Keratinocyte (primary cell): ENCODE measurements around the gene TRAFD1. TPM values are rescaled to one million over a fixed set of nuclear protein-coding genes. Genes with fewer than 3 reads are reported as not detected.

ENCODE experiments used
- DNase-seq: peaks from one replicate; pipeline ENCODE4 v3.0.0-alpha.2; 2011; ENCODE audit warnings: low read depth, missing footprints, low spot score
- FAIRE-seq: peaks from 2 replicates; lab custom pipeline; 2011; peaks lifted over from hg19 to GRCh38; lab: Jason Lieb, UNC
- H2AFZ ChIP-seq: 2 replicates; pipeline ENCODE4 v1.6.0; 2012; ENCODE audit warnings: low read length, control low read depth, inconsistent platforms; ENCODE audit not compliant: control insufficient read depth
- H3K27ac ChIP-seq: 2 replicates; pipeline ENCODE4 v1.5.1; 2011; ENCODE audit warnings: low read length; ENCODE audit not compliant: control insufficient read depth, insufficient read depth
- H3K27me3 ChIP-seq: 3 replicates; pipeline ENCODE4 v1.6.0; 2011; ENCODE audit warnings: low read length; ENCODE audit not compliant: control insufficient read depth, insufficient read depth; ENCODE audit errors: extremely low read depth
- H3K36me3 ChIP-seq, 2 experiments: 2 replicates in 1 of 2; 3 replicates in 1 of 2; pipeline ENCODE4 v1.5.1; 2011; ENCODE audit warnings: low read length in 2 of 2, mild to moderate bottlenecking in 1 of 2; ENCODE audit not compliant: control insufficient read depth in 2 of 2, insufficient read depth in 2 of 2; ENCODE audit errors: extremely low read depth in 1 of 2
- H3K4me1 ChIP-seq: 3 replicates; pipeline ENCODE4 v1.5.1; 2011; ENCODE audit warnings: low read length; ENCODE audit not compliant: control insufficient read depth, insufficient read depth; ENCODE audit errors: extremely low read depth
- H3K4me2 ChIP-seq: 3 replicates; pipeline ENCODE4 v1.6.0; 2011; ENCODE audit warnings: low read depth, low read length; ENCODE audit not compliant: control insufficient read depth, insufficient read depth; ENCODE audit errors: extremely low read depth
- H3K4me3 ChIP-seq, 3 experiments: fragments of 200-600 bp in 1 of 3; sonication (generic) in 1 of 3; 2 replicates in 2 of 3; 3 replicates in 1 of 3; pipeline ENCODE4 v1.5.1; 2011 to 2016; ENCODE audit warnings: low read length in 3 of 3, mild to moderate bottlenecking in 3 of 3, control low read depth in 2 of 3, inconsistent platforms in 1 of 3, low read depth in 1 of 3, mixed read lengths in 1 of 3, mixed run types in 1 of 3, moderate library complexity in 1 of 3; ENCODE audit not compliant: control insufficient read depth in 2 of 3, insufficient read depth in 2 of 3; ENCODE audit errors: extremely low read depth in 1 of 3
- H3K79me2 ChIP-seq: 2 replicates; pipeline ENCODE4 v1.6.0; 2012; ENCODE audit warnings: low read length; ENCODE audit not compliant: control insufficient read depth, insufficient read depth
- H3K9ac ChIP-seq: 3 replicates; pipeline ENCODE4 v1.6.0; 2011; ENCODE audit warnings: low read length; ENCODE audit not compliant: control insufficient read depth, insufficient read depth; ENCODE audit errors: extremely low read depth
- H3K9me1 ChIP-seq: 3 replicates; pipeline ENCODE4 v1.6.0; 2011; ENCODE audit warnings: low read length; ENCODE audit not compliant: control insufficient read depth, insufficient read depth; ENCODE audit errors: extremely low read depth
- H3K9me3 ChIP-seq: 2 replicates; pipeline ENCODE4 v1.5.1; 2012; ENCODE audit warnings: low read depth, low read length; ENCODE audit not compliant: control insufficient read depth
- H4K20me1 ChIP-seq: 3 replicates; pipeline ENCODE4 v1.6.0; 2011; ENCODE audit warnings: low read length; ENCODE audit not compliant: control insufficient read depth, insufficient read depth; ENCODE audit errors: extremely low read depth
- CTCF ChIP-seq, 3 experiments: IDR thresholded peaks in 1 of 3; conservative IDR thresholded peaks in 1 of 3; optimal IDR thresholded peaks in 1 of 3; 2 replicates in 2 of 3; 3 replicates in 1 of 3; pipeline versions ENCODE3 to v1.5.1; 2011; ENCODE audit warnings: low read length in 3 of 3, mild to moderate bottlenecking in 3 of 3, moderate library complexity in 2 of 3, control low read depth in 1 of 3, inconsistent platforms in 1 of 3; ENCODE audit not compliant: insufficient read depth in 2 of 3; ENCODE audit errors: extremely low read depth in 1 of 3
- EZH2 ChIP-seq: IDR thresholded peaks from one replicate; pipeline ENCODE4 v1.6.1; 2012; ENCODE audit warnings: inconsistent platforms, mild to moderate bottlenecking, low read length, moderate library complexity
- dilution Hi-C: fragments of 300-500 bp; cut with MboI; formaldehyde crosslinking; loops from one replicate; pipeline ENCODE4 v1.7.0; 2020; ENCODE audit warnings: low sequenced_read_pairs; ENCODE audit not compliant: extremely low pct_ligation_motif_present
- polyA plus RNA-seq, 5 experiments: library from polyadenylated mRNA; depleted of rRNA in 3 of 5; stranded (reverse) in 3 of 5; stranded (forward) in 1 of 5; unstranded in 1 of 5; fragments of >200 nt; gene quantifications; 1 replicate in 1 of 5; 2 replicates in 3 of 5; 3 replicates in 1 of 5; pipeline versions ENCODE4 v1.2.1 to v1.2.3, GENCODE V29; 2011 to 2012; ENCODE audit warnings: missing spikeins in 2 of 5, low read depth in 1 of 5, low replicate concordance in 1 of 5

Gene TRAFD1
- polyA plus RNA-seq, 1 donor (not counting 4 experiments of a cell fraction or from before 2014, with no cell fraction given), result 25.6 TPM

- FAIRE-seq, result no peak
- H3K36me3 ChIP-seq, result peaks cover 16 to 21% of the 10 kb centered on the region in 2 experiments
- dilution Hi-C loops, result no loop called here
These were observed 50.2 kb downstream of the TRAFD1 start for GRCh38 chr12:112175361-112176155.

GRCh38 chr12:112176321-112177010, 51.1 kb downstream of the TRAFD1 start:
- Histone ChIP-seq H4K20me1 (no peaks in the 10 kb centered on the region), H3K9me1 (no peaks in the 10 kb centered on the region), H3K4me3 (no peak overlapping the region), H3K79me2 (no peaks in the 10 kb centered on the region), H3K9ac (no peak overlapping the region), H3K9me3 (no peaks in the 10 kb centered on the region), H3K27ac (no peak overlapping the region), H3K27me3 (no peaks in the 10 kb centered on the region), H3K4me1 (no peaks in the 10 kb centered on the region), H3K4me2 (no peak overlapping the region), H3K36me3 (peaks cover 9 to 21% of the 10 kb centered on the region in 2 experiments), H2AFZ (no peak overlapping the region)
- no peak for DNase-seq
- no peak for FAIRE-seq
- TF ChIP-seq CTCF (optimal IDR thresholded peaks at IDR 0.05 in 1 of 3, IDR thresholded peaks at IDR 0.05 in 1 of 3, conservative IDR thresholded peaks at IDR 0.05 in 1 of 3; ENCODE audit: extremely low read depth in 1 of 3, insufficient read depth in 2 of 3, low read length in 3 of 3), result no peak
- TF ChIP-seq EZH2, result no peak
- dilution Hi-C loops, result no loop called here

More at GRCh38 chr12:112175361-112176155, 50.2 kb downstream of the TRAFD1 start:
- Histone ChIP-seq H3K27ac (no peak overlapping the region), H4K20me1 (no peaks in the 10 kb centered on the region), H3K27me3 (no peaks in the 10 kb centered on the region), H3K9ac (no peak overlapping the region), H3K4me3 (no peak overlapping the region), H3K9me1 (no peaks in the 10 kb centered on the region), H3K4me1 (no peaks in the 10 kb centered on the region), H3K79me2 (no peaks in the 10 kb centered on the region), H3K4me2 (no peak overlapping the region), H3K9me3 (no peaks in the 10 kb centered on the region), H2AFZ (no peak overlapping the region)
- no peak for DNase-seq
- TF ChIP-seq CTCF (optimal IDR thresholded peaks at IDR 0.05 in 1 of 3, IDR thresholded peaks at IDR 0.05 in 1 of 3, conservative IDR thresholded peaks at IDR 0.05 in 1 of 3; ENCODE audit: extremely low read depth in 1 of 3, insufficient read depth in 2 of 3, low read length in 3 of 3), result no peak
- TF ChIP-seq EZH2, result no peak
